Measurements from ENCODE around the gene R3HDM2.

DNA sequence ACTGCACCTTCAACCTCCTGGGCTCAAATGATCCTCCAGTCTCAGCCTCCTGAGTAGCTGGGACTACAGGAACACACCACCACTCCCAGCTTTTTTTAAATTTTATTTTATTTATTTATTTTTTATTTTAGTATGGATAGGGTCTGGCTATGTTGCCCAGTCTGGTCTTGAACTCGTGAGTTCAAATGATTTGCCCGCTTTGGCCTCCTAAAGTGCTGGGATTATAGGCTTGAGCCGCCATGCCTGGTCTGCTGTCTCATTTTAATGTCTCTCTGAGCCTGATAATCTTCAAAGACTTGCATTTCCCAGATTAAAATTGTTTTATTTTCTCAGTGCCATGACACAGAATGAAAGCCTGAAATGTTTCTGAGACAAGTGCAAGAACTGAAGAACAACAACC lies 2.5 kb upstream of the R3HDM2 start:
- TF ChIP-seq, protein P1, sequence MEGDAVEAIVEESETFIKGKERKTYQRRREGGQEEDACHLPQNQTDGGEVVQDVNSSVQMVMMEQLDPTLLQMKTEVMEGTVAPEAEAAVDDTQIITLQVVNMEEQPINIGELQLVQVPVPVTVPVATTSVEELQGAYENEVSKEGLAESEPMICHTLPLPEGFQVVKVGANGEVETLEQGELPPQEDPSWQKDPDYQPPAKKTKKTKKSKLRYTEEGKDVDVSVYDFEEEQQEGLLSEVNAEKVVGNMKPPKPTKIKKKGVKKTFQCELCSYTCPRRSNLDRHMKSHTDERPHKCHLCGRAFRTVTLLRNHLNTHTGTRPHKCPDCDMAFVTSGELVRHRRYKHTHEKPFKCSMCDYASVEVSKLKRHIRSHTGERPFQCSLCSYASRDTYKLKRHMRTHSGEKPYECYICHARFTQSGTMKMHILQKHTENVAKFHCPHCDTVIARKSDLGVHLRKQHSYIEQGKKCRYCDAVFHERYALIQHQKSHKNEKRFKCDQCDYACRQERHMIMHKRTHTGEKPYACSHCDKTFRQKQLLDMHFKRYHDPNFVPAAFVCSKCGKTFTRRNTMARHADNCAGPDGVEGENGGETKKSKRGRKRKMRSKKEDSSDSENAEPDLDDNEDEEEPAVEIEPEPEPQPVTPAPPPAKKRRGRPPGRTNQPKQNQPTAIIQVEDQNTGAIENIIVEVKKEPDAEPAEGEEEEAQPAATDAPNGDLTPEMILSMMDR (IDR thresholded peaks at IDR 0.05) = no peak
- no peak for TF ChIP-seq POLR2A (IDR thresholded peaks at IDR 0.05)
